Endothelial cell of umbilical vein (primary cell): Measurements from ENCODE around the gene STK32A. TPM values are rescaled to one million over a fixed set of nuclear protein-coding genes. Genes with fewer than 3 reads are reported as not detected.

Experiments used
- BruUV-seq: library from RNA; stranded (reverse); fragments of 400-500 nt; replicated peaks from 2 replicates; lab custom pipeline; 2021; lab: Mats Ljungman, UMichigan
- CTCF ChIA-PET: fragments of 300-600, 350-600 bp; sonication (Branson Sonifier 250); formaldehyde crosslinking; loops from one replicate; lab custom pipeline; 2021; ENCODE audit warnings: antibody characterized with exemption, inconsistent platforms; lab: Charles Lee
- POLR2A ChIA-PET: fragments of 300-600, 350-600 bp; sonication (Branson Sonifier 250); formaldehyde crosslinking; loops from one replicate; lab custom pipeline; 2021; ENCODE audit warnings: antibody characterized with exemption, inconsistent platforms; lab: Charles Lee
- DNase-seq: peaks from one replicate; pipeline ENCODE4 v3.0.0-alpha.2; 2011; ENCODE audit warnings: low read depth, low spot score
- FAIRE-seq: peaks from 2 replicates; lab custom pipeline; 2011; peaks lifted over from hg19 to GRCh38; lab: Jason Lieb, UNC
- H2AFZ ChIP-seq: 2 replicates; pipeline ENCODE4 v1.6.0; 2012; ENCODE audit warnings: low read depth, low read length, control low read depth, inconsistent platforms
- H3K27ac ChIP-seq: 2 replicates; pipeline ENCODE4 v1.5.1; 2011; ENCODE audit warnings: low read depth, mild to moderate bottlenecking, control low read depth, low read length, moderate library complexity; ENCODE audit not compliant: insufficient read depth
- H3K27me3 ChIP-seq, 2 experiments: 2 replicates each; pipeline versions ENCODE4 v1.6.0 to v1.6.1; 2011; ENCODE audit warnings: low read length in 2 of 2, mixed read lengths in 1 of 2; ENCODE audit not compliant: control insufficient read depth in 2 of 2, insufficient read depth in 2 of 2
- H3K36me3 ChIP-seq, 2 experiments: 2 replicates in 1 of 2; 3 replicates in 1 of 2; pipeline ENCODE4 v1.5.1; 2011; ENCODE audit warnings: low read length in 2 of 2, mild to moderate bottlenecking in 1 of 2, moderate library complexity in 1 of 2; ENCODE audit not compliant: control insufficient read depth in 2 of 2, insufficient read depth in 2 of 2; ENCODE audit errors: extremely low read depth in 1 of 2
- H3K4me1 ChIP-seq: 3 replicates; pipeline ENCODE4 v1.5.1; 2011; ENCODE audit warnings: mild to moderate bottlenecking, low read length; ENCODE audit not compliant: control insufficient read depth, insufficient read depth; ENCODE audit errors: extremely low read depth
- H3K4me2 ChIP-seq: 2 replicates; pipeline ENCODE4 v1.6.1; 2011; ENCODE audit warnings: low read length, control low read depth, mixed read lengths; ENCODE audit not compliant: insufficient read depth
- H3K4me3 ChIP-seq, 3 experiments: fragments of 200-600 bp in 1 of 3; sonication (generic), shearing (Covaris generic) in 1 of 3; replicated peaks in 1 of 3; 2 replicates each; pipeline ENCODE4 v1.5.1; 2011 to 2016; ENCODE audit warnings: control low read depth in 3 of 3, low read length in 3 of 3, mild to moderate bottlenecking in 2 of 3, inconsistent platforms in 1 of 3, low read depth in 1 of 3, moderate library complexity in 1 of 3; ENCODE audit not compliant: insufficient read depth in 1 of 3
- H3K79me2 ChIP-seq: 2 replicates; pipeline ENCODE4 v1.6.0; 2012; ENCODE audit warnings: low read length, inconsistent platforms; ENCODE audit not compliant: control insufficient read depth, insufficient read depth
- H3K9ac ChIP-seq: replicated peaks from 2 replicates; pipeline ENCODE3; 2011; ENCODE audit warnings: low read length, control low read depth; ENCODE audit not compliant: insufficient read depth; ENCODE audit errors: extremely low read depth
- H3K9me1 ChIP-seq: replicated peaks from 3 replicates; pipeline ENCODE4 v1.6.0; 2011; ENCODE audit warnings: mild to moderate bottlenecking, low read length; ENCODE audit not compliant: control insufficient read depth, insufficient read depth; ENCODE audit errors: extremely low read depth
- H3K9me3 ChIP-seq: replicated peaks from 2 replicates; pipeline ENCODE4 v1.5.1; 2012; ENCODE audit warnings: low read length, inconsistent platforms; ENCODE audit not compliant: control insufficient read depth, insufficient read depth
- H4K20me1 ChIP-seq: replicated peaks from 2 replicates; pipeline ENCODE3; 2011; ENCODE audit warnings: mild to moderate bottlenecking, low read length; ENCODE audit not compliant: control insufficient read depth, insufficient read depth; ENCODE audit errors: extremely low read depth
- EZH2 ChIP-seq: IDR thresholded peaks from 2 replicates; pipeline ENCODE4 v1.6.1; 2012; ENCODE audit warnings: borderline replicate concordance, low read depth, mild to moderate bottlenecking, moderate library complexity, low read length, inconsistent platforms; ENCODE audit not compliant: severe bottlenecking
- FOS ChIP-seq: IDR thresholded peaks from 2 replicates; pipeline ENCODE4 v1.6.1; 2011; ENCODE audit warnings: mild to moderate bottlenecking, low read length, moderate library complexity, borderline replicate concordance; ENCODE audit not compliant: insufficient read depth
- GATA2 ChIP-seq: IDR thresholded peaks from 2 replicates; pipeline ENCODE4 v1.7.0; 2011; ENCODE audit warnings: low read depth, mild to moderate bottlenecking, moderate library complexity, mixed read lengths, low read length; ENCODE audit not compliant: insufficient read length, insufficient read depth
- JUN ChIP-seq: IDR thresholded peaks from 2 replicates; pipeline ENCODE4 v1.6.1; 2011; ENCODE audit warnings: borderline replicate concordance, low read depth; ENCODE audit not compliant: insufficient read length, insufficient read depth
- MYC ChIP-seq: IDR thresholded peaks from one replicate; pipeline ENCODE4 v1.6.1; 2011; ENCODE audit warnings: mild to moderate bottlenecking, low read depth, low read length
- POLR2A ChIP-seq: IDR thresholded peaks from 2 replicates; pipeline ENCODE4 v1.6.1; 2012; ENCODE audit warnings: low read depth, mild to moderate bottlenecking, control low read depth, low read length
- POLR2AphosphoS5 ChIP-seq: IDR thresholded peaks from 2 replicates; pipeline ENCODE4 v1.6.1; 2012; ENCODE audit warnings: low read depth, mild to moderate bottlenecking, control low read depth, low read length, moderate library complexity; ENCODE audit not compliant: insufficient read depth
- dilution Hi-C: fragments of 300-500 bp; cut with MboI; formaldehyde crosslinking; loops from one replicate; pipeline ENCODE4 v1.15.0; 2019; ENCODE audit warnings: low sequenced_read_pairs; ENCODE audit not compliant: extremely low pct_ligation_motif_present
- intact Hi-C: fragments of 100-400 bp; cut with micrococcal nuclease; formaldehyde crosslinking; loops from one replicate; pipeline ENCODE4 v1.10.0; 2022
- polyA plus RNA-seq, 4 experiments: library from polyadenylated mRNA; depleted of rRNA in 3 of 4; stranded (reverse) in 3 of 4; unstranded in 1 of 4; fragments of >200 nt; gene quantifications; 2 replicates each; pipeline versions ENCODE4 v1.2.1 to v1.2.3, GENCODE V29; 2011 to 2012; ENCODE audit warnings: missing spikeins in 1 of 4
- total RNA-seq: library from RNA; stranded (reverse); gene quantifications from 2 replicates; pipeline ENCODE4 v1.2.3, GENCODE V29; 2021
- TF ChIP-seq, protein P1 (sequence below): IDR thresholded peaks from 2 replicates; pipeline ENCODE4 v1.6.1; 2011; ENCODE audit not compliant: insufficient read depth, insufficient read length
- TF ChIP-seq, protein P2 (sequence below), 2 donors: IDR thresholded peaks; 1 replicate in 1 of 2; 2 replicates in 1 of 2; pipeline ENCODE4 v1.5.1; 2011; ENCODE audit warnings: low read length in 2 of 2, mild to moderate bottlenecking in 2 of 2, moderate library complexity in 2 of 2, control low read depth in 1 of 2, inconsistent platforms in 1 of 2, low read depth in 1 of 2; ENCODE audit not compliant: insufficient read depth in 1 of 2; ENCODE audit errors: extremely low read depth in 1 of 2

Gene STK32A
- total and polyA plus RNA-seq, 2 donors (not counting 3 experiments of a cell fraction or from before 2014, with no cell fraction given), result not detected

DNA sequence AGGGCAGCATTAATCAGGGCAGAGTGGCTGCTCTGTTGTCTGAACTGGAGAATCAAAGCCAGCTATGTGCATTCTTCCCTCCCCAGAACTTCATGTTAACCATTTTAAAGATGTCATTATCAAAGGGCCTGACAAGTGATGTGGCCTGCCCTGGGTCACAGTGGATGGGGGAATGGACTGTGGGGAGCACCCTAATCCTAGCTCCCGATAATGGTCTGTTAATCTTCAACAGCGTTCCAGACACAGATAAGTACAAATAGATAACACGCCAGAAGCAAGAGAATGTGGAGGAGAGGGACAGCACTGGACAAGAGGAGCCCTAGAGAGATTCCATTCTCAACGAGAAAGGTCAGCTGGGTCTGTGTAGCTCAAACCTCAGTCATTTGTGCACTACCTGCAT, 197.5 kb downstream of the STK32A start:
- POLR2A ChIA-PET, result no interaction called here
- CTCF ChIA-PET, result no interaction called here
- H2AFZ ChIP-seq, result no peak overlapping the region
- TF ChIP-seq, protein P1, sequence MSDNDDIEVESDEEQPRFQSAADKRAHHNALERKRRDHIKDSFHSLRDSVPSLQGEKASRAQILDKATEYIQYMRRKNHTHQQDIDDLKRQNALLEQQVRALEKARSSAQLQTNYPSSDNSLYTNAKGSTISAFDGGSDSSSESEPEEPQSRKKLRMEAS, result no peak
- TF ChIP-seq POLR2AphosphoS5 (no peak), JUN (no peak)
- no peak for FAIRE-seq
- intact Hi-C loops, result no loop called here
- H3K36me3 ChIP-seq, result no peaks in the 10 kb centered on the region
- H3K9me1 ChIP-seq, result no peaks in the 10 kb centered on the region
- H3K4me2 ChIP-seq, result no peak overlapping the region
- H3K27ac ChIP-seq, result no peak overlapping the region
- no peaks in the 10 kb centered on the region for H3K9me3 ChIP-seq
- H3K4me3 ChIP-seq, result no peak overlapping the region
- no peak for DNase-seq
- peaks cover 46% of the 10 kb centered on the region for H3K79me2 ChIP-seq
- H4K20me1 ChIP-seq, result no peaks in the 10 kb centered on the region
- H3K9ac ChIP-seq, result no peak overlapping the region
- H3K27me3 ChIP-seq, result no peaks in the 10 kb centered on the region
- dilution Hi-C loops, result no loop called here
- no peaks in the 10 kb centered on the region for H3K4me1 ChIP-seq
- BruUV-seq, result no TSS peak

DNA sequence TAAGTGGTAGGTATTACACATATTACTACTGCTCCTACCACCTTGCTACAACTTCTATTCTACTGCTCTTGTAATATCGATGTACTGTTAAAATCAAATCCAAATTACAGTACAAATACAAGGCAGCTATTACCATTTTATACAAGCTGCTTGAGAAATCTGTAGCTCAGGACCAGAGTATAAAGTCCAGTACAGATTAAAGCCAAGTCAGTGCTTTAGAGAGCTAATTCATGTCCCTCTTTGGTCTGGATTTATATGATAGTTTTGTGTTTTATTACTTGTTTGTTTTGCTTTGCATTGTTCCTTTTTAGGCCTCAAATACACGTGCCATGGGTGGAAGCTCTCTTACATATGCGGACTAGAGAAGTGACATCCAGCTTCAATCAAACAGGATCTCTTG, 199.2 kb downstream of the STK32A start:
- POLR2A ChIA-PET, result no interaction called here
- no peaks in the 10 kb centered on the region for H4K20me1 ChIP-seq

More for the DNA sequence above, 199.2 kb downstream of the STK32A start:
- Histone ChIP-seq H3K4me3 (no peak overlapping the region), H3K9ac (no peak overlapping the region), H3K27ac (no peak overlapping the region), H3K79me2 (peaks cover 41% of the 10 kb centered on the region), H3K4me2 (no peak overlapping the region), H3K4me1 (no peaks in the 10 kb centered on the region), H3K27me3 (no peaks in the 10 kb centered on the region), H3K36me3 (no peaks in the 10 kb centered on the region), H3K9me3 (no peaks in the 10 kb centered on the region), H2AFZ (no peak overlapping the region), H3K9me1 (no peaks in the 10 kb centered on the region)
- CTCF ChIA-PET, result interaction anchor here (0.5 to 0.6 kb wide), 2 partner anchors 145 to 193 kb away, joined by 3 read pairs; no protein-coding TSS in a partner anchor
- no TSS peak for BruUV-seq
- intact Hi-C loops, result no loop called here
- DNase-seq (no peak), FAIRE-seq (no peak)
- dilution Hi-C loops, result no loop called here
- TF ChIP-seq EZH2 (no peak), JUN (no peak), POLR2AphosphoS5 (no peak), FOS (no peak), MYC (no peak), POLR2A (no peak), GATA2 (no peak)
- TF ChIP-seq, protein P2, sequence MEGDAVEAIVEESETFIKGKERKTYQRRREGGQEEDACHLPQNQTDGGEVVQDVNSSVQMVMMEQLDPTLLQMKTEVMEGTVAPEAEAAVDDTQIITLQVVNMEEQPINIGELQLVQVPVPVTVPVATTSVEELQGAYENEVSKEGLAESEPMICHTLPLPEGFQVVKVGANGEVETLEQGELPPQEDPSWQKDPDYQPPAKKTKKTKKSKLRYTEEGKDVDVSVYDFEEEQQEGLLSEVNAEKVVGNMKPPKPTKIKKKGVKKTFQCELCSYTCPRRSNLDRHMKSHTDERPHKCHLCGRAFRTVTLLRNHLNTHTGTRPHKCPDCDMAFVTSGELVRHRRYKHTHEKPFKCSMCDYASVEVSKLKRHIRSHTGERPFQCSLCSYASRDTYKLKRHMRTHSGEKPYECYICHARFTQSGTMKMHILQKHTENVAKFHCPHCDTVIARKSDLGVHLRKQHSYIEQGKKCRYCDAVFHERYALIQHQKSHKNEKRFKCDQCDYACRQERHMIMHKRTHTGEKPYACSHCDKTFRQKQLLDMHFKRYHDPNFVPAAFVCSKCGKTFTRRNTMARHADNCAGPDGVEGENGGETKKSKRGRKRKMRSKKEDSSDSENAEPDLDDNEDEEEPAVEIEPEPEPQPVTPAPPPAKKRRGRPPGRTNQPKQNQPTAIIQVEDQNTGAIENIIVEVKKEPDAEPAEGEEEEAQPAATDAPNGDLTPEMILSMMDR (IDR thresholded peaks at IDR 0.05; ENCODE audit: extremely low read depth in 1 of 2, insufficient read depth in 1 of 2, low read depth in 1 of 2, low read length in 2 of 2), result no peak
- TF ChIP-seq, protein P1, result no peak
